AG10803 (cell line): ENCODE measurements around the gene RBM43.
"Not testable (repeated sequence)": the region's sequence is repeated elsewhere in the genome, so short reads cannot be mapped to it uniquely, and the experiment has no call there.

Experiments used
- DNase-seq: peaks from one replicate; pipeline ENCODE4 v3.0.0; 2010; ENCODE audit warnings: low read depth
- H3K4me3 ChIP-seq: 2 replicates; pipeline ENCODE4 v1.5.1; 2011; ENCODE audit warnings: mild to moderate bottlenecking, low read length, control low read depth
- CTCF ChIP-seq: conservative IDR thresholded peaks from 2 replicates; pipeline ENCODE4 v1.5.1; 2011; ENCODE audit warnings: mild to moderate bottlenecking, low read length, control low read depth, inconsistent platforms

Gene RBM43

GRCh38 chr2:151241224-151241623, 20.4 kb downstream of the RBM43 start:
- peak; percentile 45 for DNase-seq
- H3K4me3 ChIP-seq = no peak overlapping the region
- TF ChIP-seq CTCF = no peak

DNA sequence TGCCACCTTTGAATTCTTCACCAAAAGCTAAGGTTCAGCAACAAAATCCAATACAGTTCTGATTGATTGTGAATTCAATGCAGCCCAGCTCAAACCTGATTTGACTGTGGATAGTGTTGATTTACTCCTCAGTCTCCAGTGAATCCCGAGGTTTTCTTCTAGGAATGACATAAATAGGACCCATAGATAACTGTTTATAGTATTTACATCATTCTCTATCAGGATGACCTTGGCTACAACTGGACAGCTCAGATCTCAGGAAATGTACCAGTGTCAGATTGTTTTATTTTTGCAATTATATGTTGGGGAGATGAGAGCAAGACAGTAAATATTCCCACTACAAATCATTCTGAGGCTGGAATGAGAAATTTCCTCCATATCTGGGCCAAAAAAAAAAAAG, 21.2 kb downstream of the RBM43 start:
- H3K4me3 ChIP-seq = no peak overlapping the region
- DNase-seq = no peak
- no peak for TF ChIP-seq CTCF

DNA sequence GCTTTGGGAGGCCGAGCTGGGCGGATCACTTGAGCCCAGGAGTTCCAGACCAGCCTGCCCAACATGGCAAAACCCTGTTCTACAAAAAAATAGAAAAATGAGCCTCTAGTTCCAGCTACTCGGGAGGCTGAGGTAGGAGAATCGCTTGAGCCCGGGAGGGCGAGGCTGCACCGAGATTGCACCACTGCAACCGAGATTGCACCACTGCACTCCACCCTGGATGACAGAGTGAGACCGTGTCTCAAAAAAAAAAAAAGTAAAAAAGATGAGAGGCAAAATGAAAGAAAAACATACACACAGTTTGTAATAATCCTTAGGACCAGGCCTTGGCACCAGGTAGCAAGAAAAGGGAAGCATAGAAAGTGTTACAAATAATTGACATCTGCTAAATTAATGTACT, 22.0 kb downstream of the RBM43 start:
- TF ChIP-seq CTCF = no peak
- no peak overlapping the region for H3K4me3 ChIP-seq
- no peak for DNase-seq

- peak; percentile 89 for DNase-seq
- peak; percentile 90 for TF ChIP-seq CTCF
- no peak overlapping the region for H3K4me3 ChIP-seq
Measured at GRCh38 chr2:151238527-151239487, 22.9 kb downstream of the RBM43 start.

GRCh38 chr2:151237422-151238025, 24.1 kb downstream of the RBM43 start:
- DNase-seq = no peak
- no peak overlapping the region for H3K4me3 ChIP-seq
- no peak for TF ChIP-seq CTCF

DNA sequence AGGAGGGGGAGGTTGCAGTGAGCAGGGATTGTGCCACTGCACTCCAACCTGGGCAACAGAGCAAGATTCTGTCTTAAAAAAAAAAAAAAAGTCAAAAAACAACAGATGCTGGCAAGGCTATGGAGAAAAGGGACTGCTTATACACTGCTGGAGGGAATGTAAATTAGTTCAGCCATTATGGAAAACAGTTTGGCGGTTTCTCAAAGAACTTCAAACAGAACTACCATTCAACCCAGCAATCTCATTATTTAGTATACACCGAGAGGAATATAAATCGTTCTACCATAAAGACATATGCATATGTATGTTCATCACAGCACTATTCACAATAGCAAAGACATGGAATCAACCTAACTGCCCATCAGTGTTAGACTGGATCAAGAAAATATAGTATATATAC, 27.9 kb downstream of the RBM43 start:
- H3K4me3 ChIP-seq = not testable (repeated sequence)

GRCh38 chr2:151233288-151233687, 28.4 kb downstream of the RBM43 start:
- DNase-seq, H3K4me3 ChIP-seq: not testable (repeated sequence)

More for the DNA sequence above, 27.9 kb downstream of the RBM43 start:
- not testable (repeated sequence) for DNase-seq

- H3K4me3 ChIP-seq = no peak overlapping the region
- DNase-seq = no peak
- no peak for TF ChIP-seq CTCF
Measured at GRCh38 chr2:151230627-151231140, 31.0 kb downstream of the RBM43 start.
